HG02981 (cell line): ENCODE measurements around the gene PPP1R17.
A peak's percentile ranks its signal among the peaks of the same experiment; 100 is the strongest.

ENCODE experiments used
- ATAC-seq: cut with Tn5 transposase; IDR thresholded peaks from one replicate; pipeline ENCODE4 v1.9.1; 2021; ENCODE audit warnings: mild to moderate bottlenecking, moderate library complexity; ENCODE audit not compliant: unreplicated experiment

PPP1R17 gene

GRCh38 chr7:31687024-31687748 is at the start of gene PPP1R17:
TSS of gene PPP1R17 (plus strand) at chr7:31687215. CDS start at chr7:31692442, 5,227 bp downstream.
- no peak for ATAC-seq

- no peak for ATAC-seq
These were observed 46.6 kb upstream of the PPP1R17 start for GRCh38 chr7:31640381-31640780.

GRCh38 chr7:31642681-31643115 is 44.3 kb upstream of the PPP1R17 start:
- no peak for ATAC-seq

GRCh38 chr7:31646942-31647341 is 40.1 kb upstream of the PPP1R17 start:
- ATAC-seq, result no peak

- ATAC-seq, result no peak
These were observed 39.5 kb upstream of the PPP1R17 start for GRCh38 chr7:31647511-31647910.

GRCh38 chr7:31648288-31648687 is 38.7 kb upstream of the PPP1R17 start:
- ATAC-seq, result no peak

GRCh38 chr7:31648880-31649279 is 38.1 kb upstream of the PPP1R17 start:
- no peak for ATAC-seq

- ATAC-seq, result no peak
These were observed 35.6 kb upstream of the PPP1R17 start for GRCh38 chr7:31651234-31652062.

- no peak for ATAC-seq
These were observed 35.0 kb upstream of the PPP1R17 start for GRCh38 chr7:31652063-31652326.

GRCh38 chr7:31663072-31663471 is 23.9 kb upstream of the PPP1R17 start:
- ATAC-seq, result no peak

- no peak for ATAC-seq
These were observed 22.1 kb upstream of the PPP1R17 start for GRCh38 chr7:31664890-31665289.

- no peak for ATAC-seq
These were observed 21.5 kb upstream of the PPP1R17 start for GRCh38 chr7:31665546-31665945.

GRCh38 chr7:31669461-31669860 is 17.6 kb upstream of the PPP1R17 start:
- ATAC-seq, result no peak

GRCh38 chr7:31679574-31680305 is 7.3 kb upstream of the PPP1R17 start:
- ATAC-seq, result no peak

GRCh38 chr7:31683445-31684225 is 3.4 kb upstream of the PPP1R17 start:
- ATAC-seq, result no peak

- peak; percentile 94 for ATAC-seq
These were observed 1.4 kb downstream of the PPP1R17 start for GRCh38 chr7:31688372-31688771.

GRCh38 chr7:31688996-31689395 is 2.0 kb downstream of the PPP1R17 start:
- no peak for ATAC-seq

- ATAC-seq, result no peak
These were observed 3.9 kb downstream of the PPP1R17 start for GRCh38 chr7:31690935-31691334.

GRCh38 chr7:31692451-31692850 is 5.4 kb downstream of the PPP1R17 start:
- no peak for ATAC-seq

GRCh38 chr7:31692871-31693270 is 5.9 kb downstream of the PPP1R17 start:
- no peak for ATAC-seq
